Hematopoietic multipotent progenitor cell treated with erythropoietin and hydrocortisone succinate and interleukin-3 and kit ligand, for 15 days (in vitro differentiated cells): ENCODE results near the gene TIFAB.
A peak's percentile ranks its signal among the peaks of the same experiment; 100 is the strongest.

Source experiments
- DNase-seq: peaks from one replicate; pipeline ENCODE4 v3.0.0-alpha.2; 2015; ENCODE audit warnings: low spot score

TIFAB gene

DNA sequence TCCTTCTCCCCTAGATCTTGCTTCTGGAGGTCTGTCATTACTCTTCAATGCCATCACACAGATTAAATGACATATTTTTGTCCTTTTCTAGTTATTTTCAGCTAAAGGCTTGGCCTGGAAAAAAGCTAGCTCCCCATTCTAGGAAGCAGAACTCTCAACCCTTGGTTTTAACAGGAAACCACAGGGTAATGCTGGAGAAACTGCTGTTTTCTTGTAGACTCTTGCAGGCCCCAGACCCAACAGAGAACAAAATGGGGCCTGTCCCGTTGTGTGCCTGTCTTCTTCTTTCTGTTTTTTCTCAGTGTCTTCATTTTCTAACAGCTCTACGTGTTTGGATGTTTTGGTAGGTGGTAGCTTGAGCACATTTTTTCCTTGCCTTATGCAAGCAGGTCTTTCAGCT is 26.5 kb downstream of the TIFAB start:
- no peak for DNase-seq

GRCh38 chr5:135423846-135424168 is 28.3 kb downstream of the TIFAB start:
- no peak for DNase-seq

DNA sequence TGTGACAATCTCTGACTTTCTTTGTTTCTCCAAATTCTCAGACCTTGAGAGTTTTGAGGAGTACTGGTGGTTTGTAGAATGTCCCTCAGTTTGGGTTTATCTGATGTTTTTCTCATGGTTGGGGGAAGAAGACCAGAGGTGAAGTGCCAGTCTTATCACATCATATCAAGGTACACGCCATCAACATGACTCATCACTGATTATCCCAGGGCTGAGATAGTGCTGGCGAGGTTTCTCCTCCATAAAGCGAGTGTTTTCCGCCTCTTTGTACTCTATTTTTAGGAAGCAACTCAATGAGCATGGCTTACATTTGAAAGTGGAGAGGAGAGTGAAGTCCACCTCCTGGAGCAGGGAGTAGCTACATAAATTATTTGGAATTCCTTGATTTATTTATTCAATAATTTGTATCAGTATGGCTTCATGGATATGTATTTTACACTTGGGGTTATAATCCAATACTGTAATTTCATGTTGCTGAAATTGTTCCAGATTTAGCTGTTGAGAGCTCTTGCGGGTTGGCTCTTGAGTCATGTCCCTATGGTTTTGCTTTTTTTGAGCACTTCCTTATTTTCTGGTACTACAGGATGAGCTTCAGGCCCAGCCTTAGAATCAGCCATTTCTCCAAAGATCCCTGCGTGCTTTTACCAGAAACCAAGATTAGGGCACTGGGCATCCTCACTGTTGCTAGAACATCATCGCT is 28.9 kb downstream of the TIFAB start:
- DNase-seq = no peak

DNA sequence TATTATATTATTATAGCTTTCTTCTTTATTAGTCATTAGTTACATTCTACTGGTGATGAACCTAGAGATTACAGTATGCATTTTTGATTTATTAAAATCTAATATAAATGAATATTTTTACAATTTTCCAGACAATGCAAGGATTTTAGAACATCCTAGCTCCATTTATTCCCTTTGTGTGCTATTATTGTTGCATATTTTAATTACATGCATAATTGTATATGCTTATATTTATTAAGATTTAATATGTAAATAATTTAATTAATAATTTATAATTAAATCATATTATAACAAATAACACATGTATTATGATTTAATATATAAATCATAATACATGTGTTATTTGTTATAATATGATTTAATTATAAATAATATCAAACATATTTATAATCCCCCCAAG is 29.7 kb downstream of the TIFAB start:
- DNase-seq = no peak

GRCh38 chr5:135417083-135417482 is 35.1 kb downstream of the TIFAB start:
- no peak for DNase-seq

GRCh38 chr5:135405082-135405481 is 47.1 kb downstream of the TIFAB start:
- DNase-seq = no peak

DNA sequence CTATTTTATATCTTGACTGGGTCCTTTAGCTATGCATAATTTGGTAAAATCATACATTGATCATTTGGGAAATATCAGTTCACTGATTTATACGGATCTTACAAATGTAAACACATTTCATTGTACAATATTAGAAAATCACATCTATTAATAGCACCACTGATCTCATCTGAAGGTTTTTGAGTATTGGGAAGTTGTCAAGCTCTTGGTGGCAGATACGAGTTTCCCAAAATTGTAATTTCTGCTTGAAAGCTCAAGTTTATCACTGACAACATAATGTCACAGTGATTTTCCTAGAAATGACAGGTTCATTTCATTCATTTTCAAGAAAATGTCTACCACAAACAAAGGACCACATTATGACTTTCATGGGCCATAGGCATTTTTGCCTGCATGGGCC is 50.1 kb downstream of the TIFAB start:
- no peak for DNase-seq

- no peak for DNase-seq
These were observed 51.3 kb downstream of the TIFAB start for GRCh38 chr5:135400866-135401265.

DNA sequence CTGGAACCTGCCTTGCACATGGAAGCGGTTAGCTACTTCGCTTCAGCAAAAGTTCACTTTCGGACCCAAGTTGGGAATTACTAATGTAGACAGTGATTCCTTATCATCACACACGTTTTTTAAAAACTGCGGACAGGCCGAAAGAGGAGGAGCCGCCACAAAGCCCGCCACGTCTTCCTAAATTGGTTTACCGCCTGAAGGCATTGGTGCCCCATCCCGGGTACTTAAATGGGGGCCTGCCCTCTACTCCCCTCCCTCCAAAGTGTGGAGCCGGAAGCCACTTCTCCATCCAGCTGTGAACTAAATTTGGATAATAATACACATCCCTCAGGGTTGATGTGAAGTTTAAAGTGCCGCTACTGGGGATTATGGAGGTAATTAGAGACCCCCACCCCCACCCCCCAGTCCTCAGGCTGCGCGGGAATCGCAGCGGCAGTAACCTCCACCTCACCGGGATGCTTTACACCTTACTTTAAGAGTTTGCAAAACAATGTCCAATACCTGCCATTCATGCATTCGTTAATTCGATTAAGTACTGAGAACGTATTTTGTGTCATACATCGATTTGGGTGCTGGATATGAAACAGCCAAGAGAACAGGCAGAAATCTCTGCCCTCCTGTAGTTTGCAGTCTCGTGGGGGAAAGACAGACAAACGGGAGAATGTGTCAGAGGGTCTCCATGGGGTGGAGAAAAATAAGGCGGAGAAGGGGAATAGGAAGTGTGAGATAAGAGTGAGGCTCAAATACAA is 52.2 kb downstream of the TIFAB start:
- DNase-seq = no peak

DNA sequence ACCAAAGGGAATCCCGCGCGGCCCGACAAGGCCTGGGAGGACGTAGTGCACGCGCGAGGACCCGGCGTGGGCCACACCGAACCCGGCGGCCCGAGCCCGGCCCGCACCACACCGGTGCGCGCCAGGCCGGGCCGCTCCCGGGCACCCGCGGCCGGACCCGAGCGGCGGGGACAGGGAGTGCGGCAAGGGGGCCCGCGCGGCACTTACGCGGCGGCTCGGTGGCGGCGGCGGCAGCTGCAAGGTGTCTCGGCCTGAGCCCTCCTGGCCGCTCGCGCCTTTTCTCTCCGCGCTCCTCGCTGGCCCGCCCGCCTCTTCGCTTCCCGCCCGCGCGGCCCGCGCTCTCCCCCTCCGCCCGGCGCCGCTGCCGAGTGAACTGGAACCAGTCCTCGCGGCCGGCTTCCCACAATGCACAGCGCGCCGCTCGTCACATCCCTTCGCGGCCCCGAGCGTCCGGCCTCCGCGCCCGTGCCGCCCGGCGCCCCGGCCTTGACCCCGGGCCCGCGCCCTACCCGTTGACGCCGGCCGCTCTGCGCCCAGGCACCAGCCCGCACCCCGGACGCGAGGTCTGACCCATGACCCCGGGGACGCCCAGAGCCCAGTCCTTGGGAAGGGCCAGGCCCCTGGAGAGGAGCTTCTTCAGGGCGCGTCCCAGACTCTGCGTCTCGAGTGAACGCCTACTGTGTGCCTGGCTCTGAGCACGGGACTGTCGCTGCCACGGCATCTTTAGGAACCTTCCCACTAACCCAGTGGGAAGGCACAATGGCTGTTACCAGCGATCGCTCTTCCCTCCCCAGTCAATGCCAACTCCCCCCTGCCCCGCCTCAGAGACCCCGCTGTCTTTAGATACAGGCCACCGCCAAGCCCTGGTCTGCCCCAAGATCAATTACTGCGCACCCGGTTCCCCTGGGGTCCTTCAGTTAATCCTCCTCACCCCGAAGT is 53.0 kb downstream of the TIFAB start, which contains the start of gene MACROH2A1:
Gene MACROH2A1, minus strand, starts transcription at position 377 of the 939 bp plus-strand sequence. CDS start 10,138 bp downstream, outside the sequence.
- DNase-seq = peak; percentile 86

GRCh38 chr5:135398160-135398854 is 53.8 kb downstream of the TIFAB start:
- no peak for DNase-seq
